PC-3 (cell line): ENCODE measurements around the gene IL13. TPM values are rescaled to one million over a fixed set of nuclear protein-coding genes. Genes with fewer than 3 reads are reported as not detected.

Source experiments
- ATAC-seq: fragments of 200-7000 bp; cut with Tn5 transposase; 2 replicates; pipeline ENCODE4 v1.9.1; 2020; ENCODE audit warnings: mild to moderate bottlenecking, moderate library complexity
- BruUV-seq: library from RNA; stranded (reverse); fragments of 400-500 nt; replicated peaks from 2 replicates; lab custom pipeline; 2021; lab: Mats Ljungman, UMichigan
- CTCF ChIA-PET: fragments of 300-600 bp; sonication (Branson Sonifier 250); formaldehyde crosslinking; loops from one replicate; lab custom pipeline; 2022; ENCODE audit warnings: antibody characterized with exemption; lab: Charles Lee
- POLR2A ChIA-PET: fragments of 300-600 bp; sonication (Branson Sonifier 250); formaldehyde crosslinking; loops from one replicate; lab custom pipeline; 2022; ENCODE audit warnings: antibody characterized with exemption; ENCODE audit not compliant: unreplicated experiment; lab: Charles Lee
- DNase-seq: peaks from one replicate; pipeline ENCODE4 v3.0.0-alpha.2; 2015
- H2AFZ ChIP-seq: fragments of 300-600 bp; sonication (generic); 2 replicates; pipeline ENCODE4 v1.6.0; 2016; ENCODE audit warnings: antibody characterized with exemption, low read length
- H3F3A ChIP-seq: fragments of 300-600 bp; sonication (generic); one replicate; pipeline ENCODE4 v1.6.0; 2017; ENCODE audit warnings: antibody characterized with exemption, low read length, control low read depth, mild to moderate bottlenecking; ENCODE audit not compliant: unreplicated experiment
- H3K27ac ChIP-seq: fragments of 300-600 bp; sonication (generic); 2 replicates; pipeline ENCODE4 v1.5.1; 2016; ENCODE audit warnings: mild to moderate bottlenecking, low read length
- H3K27me3 ChIP-seq: fragments of 300-600 bp; sonication (generic); 2 replicates; pipeline ENCODE4 v1.6.1; 2016; ENCODE audit warnings: low read length, mixed read lengths
- H3K36me3 ChIP-seq: fragments of 300-600 bp; sonication (generic); 2 replicates; pipeline ENCODE4 v1.6.1; 2016; ENCODE audit warnings: low read depth, mixed run types, low read length, mixed read lengths
- H3K4me1 ChIP-seq: fragments of 300-600 bp; sonication (generic); 2 replicates; pipeline ENCODE4 v1.5.1; 2016; ENCODE audit warnings: low read length; ENCODE audit not compliant: insufficient read depth
- H3K4me2 ChIP-seq: fragments of 300-600 bp; sonication (generic); 2 replicates; pipeline ENCODE4 v1.6.0; 2016; ENCODE audit warnings: low read length
- H3K4me3 ChIP-seq: fragments of 300-600 bp; sonication (generic); 2 replicates; pipeline ENCODE4 v1.5.1; 2016; ENCODE audit warnings: mild to moderate bottlenecking, low read length, mixed read lengths
- H3K79me2 ChIP-seq: fragments of 300-600 bp; sonication (generic); 2 replicates; pipeline ENCODE4 v1.6.1; 2017; ENCODE audit warnings: low read length, mixed read lengths
- H3K9ac ChIP-seq: fragments of 300-600 bp; sonication (generic); 2 replicates; pipeline ENCODE4 v1.6.0; 2016; ENCODE audit warnings: mild to moderate bottlenecking, low read length
- H3K9me2 ChIP-seq: fragments of 300-600 bp; sonication (generic); replicated peaks from 2 replicates; pipeline ENCODE4 v1.6.1; 2016; ENCODE audit warnings: mixed run types, low read length, mixed read lengths
- H3K9me3 ChIP-seq: fragments of 300-600 bp; sonication (generic); 2 replicates; pipeline ENCODE4 v1.6.1; 2016; ENCODE audit warnings: low read length, mixed read lengths
- H4K20me1 ChIP-seq: fragments of 300-600 bp; sonication (generic); 2 replicates; pipeline ENCODE4 v1.6.1; 2016; ENCODE audit warnings: low read length, mixed read lengths
- EZH2 ChIP-seq: fragments of 300-600 bp; sonication (generic); IDR thresholded peaks from one replicate; pipeline ENCODE4 v1.6.1; 2017; ENCODE audit warnings: antibody characterized with exemption, mild to moderate bottlenecking, low read length; ENCODE audit not compliant: unreplicated experiment
- EZH2phosphoT487 ChIP-seq: fragments of 300-600 bp; sonication (generic); IDR thresholded peaks from 2 replicates; pipeline ENCODE4 v1.6.1; 2018; ENCODE audit warnings: mild to moderate bottlenecking, antibody characterized with exemption, low read length, borderline replicate concordance
- intact Hi-C: fragments of 100-400 bp; cut with micrococcal nuclease; formaldehyde crosslinking; loops from 2 replicates; pipeline ENCODE4 v1.9.0; 2023
- total RNA-seq: library from RNA; depleted of rRNA; stranded (reverse); fragments of >200 nt; gene quantifications from 2 replicates; pipeline ENCODE4 v1.2.3, GENCODE V29; 2014
- TF ChIP-seq, protein P1 (sequence below): fragments of 300-600 bp; sonication (generic); conservative IDR thresholded peaks from 2 replicates; pipeline ENCODE4 v1.5.1; 2017; ENCODE audit warnings: antibody characterized with exemption, low read depth, mild to moderate bottlenecking, low read length

IL13 gene
- total RNA-seq, 1 experiment from 2014 or later: not detected

DNA sequence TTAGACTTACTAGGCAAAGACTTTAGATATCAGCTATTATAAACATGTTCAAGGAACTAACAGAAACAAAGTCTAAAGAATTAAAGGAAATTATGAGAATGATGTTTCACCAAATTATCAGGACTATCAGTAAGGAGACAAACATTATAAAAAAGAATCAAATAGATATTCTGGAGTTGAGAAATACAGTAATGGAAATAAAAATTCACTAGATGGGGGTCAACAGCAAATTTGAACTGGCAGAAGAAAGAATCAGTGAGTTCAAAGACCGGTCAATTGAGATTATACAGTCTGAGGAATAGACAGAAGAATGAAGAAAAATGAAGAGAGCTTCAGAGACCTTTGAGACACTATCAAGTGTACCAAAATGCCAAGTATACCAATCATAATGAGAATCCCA lies 9.6 kb upstream of the IL13 start:
- CTCF ChIA-PET: no interaction called here
- Histone ChIP-seq H3K9ac (no peak overlapping the region), H3K27me3 (no peaks in the 10 kb centered on the region), H3K4me3 (no peak overlapping the region), H4K20me1 (no peaks in the 10 kb centered on the region), H3K4me2 (no peak overlapping the region), H2AFZ (no peak overlapping the region), H3K9me2 (no peaks in the 10 kb centered on the region), H3K36me3 (no peaks in the 10 kb centered on the region), H3K4me1 (no peaks in the 10 kb centered on the region), H3K9me3 (no peaks in the 10 kb centered on the region), H3F3A (no peaks in the 10 kb centered on the region), H3K79me2 (no peaks in the 10 kb centered on the region), H3K27ac (no peak overlapping the region)
- intact Hi-C loops: no loop called here
- DNase-seq: no peak
- TF ChIP-seq EZH2phosphoT487 (no peak), EZH2 (no peak)
- TF ChIP-seq, protein P1, sequence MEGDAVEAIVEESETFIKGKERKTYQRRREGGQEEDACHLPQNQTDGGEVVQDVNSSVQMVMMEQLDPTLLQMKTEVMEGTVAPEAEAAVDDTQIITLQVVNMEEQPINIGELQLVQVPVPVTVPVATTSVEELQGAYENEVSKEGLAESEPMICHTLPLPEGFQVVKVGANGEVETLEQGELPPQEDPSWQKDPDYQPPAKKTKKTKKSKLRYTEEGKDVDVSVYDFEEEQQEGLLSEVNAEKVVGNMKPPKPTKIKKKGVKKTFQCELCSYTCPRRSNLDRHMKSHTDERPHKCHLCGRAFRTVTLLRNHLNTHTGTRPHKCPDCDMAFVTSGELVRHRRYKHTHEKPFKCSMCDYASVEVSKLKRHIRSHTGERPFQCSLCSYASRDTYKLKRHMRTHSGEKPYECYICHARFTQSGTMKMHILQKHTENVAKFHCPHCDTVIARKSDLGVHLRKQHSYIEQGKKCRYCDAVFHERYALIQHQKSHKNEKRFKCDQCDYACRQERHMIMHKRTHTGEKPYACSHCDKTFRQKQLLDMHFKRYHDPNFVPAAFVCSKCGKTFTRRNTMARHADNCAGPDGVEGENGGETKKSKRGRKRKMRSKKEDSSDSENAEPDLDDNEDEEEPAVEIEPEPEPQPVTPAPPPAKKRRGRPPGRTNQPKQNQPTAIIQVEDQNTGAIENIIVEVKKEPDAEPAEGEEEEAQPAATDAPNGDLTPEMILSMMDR: no peak
- POLR2A ChIA-PET: no interaction called here
- ATAC-seq: no peak
- no TSS peak for BruUV-seq

DNA sequence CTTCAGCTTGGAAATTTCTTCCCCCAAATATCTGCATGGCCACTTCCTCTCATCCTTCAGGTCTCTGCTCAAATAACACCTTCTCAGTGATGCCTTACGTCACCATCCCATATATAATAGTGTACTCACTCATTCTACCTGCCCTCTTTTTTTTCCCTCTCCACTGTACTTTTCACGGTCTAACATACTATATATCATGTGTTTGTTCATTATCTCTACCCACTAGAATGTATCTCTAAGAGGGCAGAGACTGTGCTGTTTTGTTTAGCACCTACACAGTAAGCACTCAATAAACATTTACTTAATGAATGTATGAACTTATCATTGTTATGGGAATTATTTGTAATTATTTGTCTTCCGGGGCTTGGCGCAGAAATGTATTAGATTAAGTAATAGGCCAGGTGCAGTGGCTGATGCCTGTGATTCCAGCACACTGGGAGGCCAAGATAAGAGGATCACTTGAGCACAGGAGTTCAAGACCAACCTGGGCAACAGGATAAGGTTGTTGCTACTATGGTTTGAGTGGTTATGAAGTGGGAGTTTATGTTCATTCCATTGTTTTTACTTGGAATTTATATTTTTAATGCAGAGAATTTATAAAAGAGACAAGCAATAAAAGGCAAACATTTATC lies 6.0 kb upstream of the IL13 start:
- no peaks in the 10 kb centered on the region for H3K27me3 ChIP-seq
- ATAC-seq (no peak; the same call in 1 of the 2 replicates), DNase-seq (no peak)
- H3K4me2 ChIP-seq: no peak overlapping the region
- H3K9me3 ChIP-seq: no peaks in the 10 kb centered on the region
- no peaks in the 10 kb centered on the region for H3K79me2 ChIP-seq
- no peak overlapping the region for H3K9ac ChIP-seq
- intact Hi-C loops: no loop called here
- no peaks in the 10 kb centered on the region for H3F3A ChIP-seq
- no peak overlapping the region for H3K4me3 ChIP-seq
- no peaks in the 10 kb centered on the region for H3K4me1 ChIP-seq
- ChIA-PET CTCF (no interaction called here), POLR2A (no interaction called here)
- H3K27ac ChIP-seq: no peak overlapping the region
- H3K36me3 ChIP-seq: no peaks in the 10 kb centered on the region
- BruUV-seq: no TSS peak
- no peaks in the 10 kb centered on the region for H3K9me2 ChIP-seq
- TF ChIP-seq, protein P1: no peak
- TF ChIP-seq EZH2phosphoT487 (no peak), EZH2 (no peak)
- no peaks in the 10 kb centered on the region for H4K20me1 ChIP-seq
- no peak overlapping the region for H2AFZ ChIP-seq

DNA sequence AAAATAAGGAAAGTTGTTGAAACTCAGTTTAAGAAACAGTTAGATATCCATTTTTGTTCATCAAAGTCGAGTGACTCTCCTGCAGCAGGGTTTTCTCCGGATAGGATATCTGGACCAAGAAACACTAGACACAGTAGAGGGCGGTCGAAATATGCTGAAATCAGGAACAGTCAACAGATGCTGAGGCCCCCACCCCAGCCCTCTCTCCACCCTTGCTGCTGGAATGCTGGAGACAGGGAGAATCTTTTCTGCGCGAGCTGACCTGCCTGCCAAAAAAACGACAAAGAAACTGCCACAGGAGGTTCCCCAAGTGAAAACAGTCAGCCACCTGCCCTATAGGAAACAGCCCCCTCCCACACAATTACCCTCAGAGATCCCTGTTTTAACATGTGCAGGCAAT lies 4.3 kb upstream of the IL13 start:
- no TSS peak for BruUV-seq
- CTCF ChIA-PET: no interaction called here

More for the DNA sequence above, 4.3 kb upstream of the IL13 start:
- no peaks in the 10 kb centered on the region for H3K27me3 ChIP-seq
- H3K4me1 ChIP-seq: no peaks in the 10 kb centered on the region
- H4K20me1 ChIP-seq: no peaks in the 10 kb centered on the region
- DNase-seq: no peak
- H3F3A ChIP-seq: no peaks in the 10 kb centered on the region
- H3K79me2 ChIP-seq: no peaks in the 10 kb centered on the region
- H3K4me3 ChIP-seq: no peak overlapping the region
- intact Hi-C loops: no loop called here
- no peak for ATAC-seq
- no peaks in the 10 kb centered on the region for H3K9me2 ChIP-seq
- no peaks in the 10 kb centered on the region for H3K9me3 ChIP-seq
- H2AFZ ChIP-seq: no peak overlapping the region
- H3K36me3 ChIP-seq: no peaks in the 10 kb centered on the region
- POLR2A ChIA-PET: no interaction called here
- no peak overlapping the region for H3K9ac ChIP-seq
- no peak overlapping the region for H3K27ac ChIP-seq
- H3K4me2 ChIP-seq: no peak overlapping the region
- no peak for TF ChIP-seq EZH2phosphoT487
- TF ChIP-seq, protein P1: no peak
- TF ChIP-seq EZH2: no peak
